Mucosa of descending colon (tissue), 3 donors: Measurements from ENCODE around the gene CAMSAP2. TPM values are rescaled to one million over a fixed set of nuclear protein-coding genes. Genes with fewer than 3 reads are reported as not detected.

ENCODE experiments used
- ATAC-seq: fragments of 200-7000 bp; cut with Tn5 transposase; one replicate; pipeline ENCODE4 v1.9.1; 2020; ENCODE audit warnings: mild to moderate bottlenecking, moderate library complexity
- DNase-seq, 3 donors: peaks; one replicate each; pipeline ENCODE4 v3.0.0-alpha.2; 2020
- H3K36me3 ChIP-seq: fragments of 200-600 bp; one replicate; pipeline ENCODE4 v1.8.0; 2021; ENCODE audit warnings: low read depth, mild to moderate bottlenecking
- H3K4me1 ChIP-seq: fragments of 200-600 bp; one replicate; pipeline ENCODE4 v1.8.0; 2021; ENCODE audit warnings: low read depth, mild to moderate bottlenecking
- H3K4me3 ChIP-seq: fragments of 200-600 bp; one replicate; pipeline ENCODE4 v1.8.0; 2021; ENCODE audit warnings: mild to moderate bottlenecking
- H3K9me3 ChIP-seq: fragments of 200-600 bp; one replicate; pipeline ENCODE4 v1.8.0; 2021; ENCODE audit warnings: mild to moderate bottlenecking
- intact Hi-C, 2 donors: fragments of 100-400 bp; cut with DNase I in 1 of 2; cut with micrococcal nuclease in 1 of 2; formaldehyde crosslinking; loops; one replicate each; pipeline versions ENCODE4 v1.11.0 to v1.11.1; 2022; cut with DNase I, micrococcal nuclease
- total RNA-seq, 3 donors: library from RNA; stranded (reverse); fragmentation: NEBNext Ultra II Directional in 2 of 3; extraction: Animal tissue kit (Norgen Biotek cat#: 25700) in 2 of 3; gene quantifications; one replicate each; pipeline versions ENCODE4 v1.2.1 to v1.2.4, GENCODE V29; 2021 to 2023
- TF ChIP-seq, protein P1 (sequence below): fragments of 200-600 bp; IDR thresholded peaks from one replicate; pipeline ENCODE4 v1.8.0; 2022; ENCODE audit warnings: antibody characterized with exemption, mild to moderate bottlenecking
- donor health status: DM: no; HTN: no; CAD: no; lungs with moderate emphysema.
- donor health status: DM: no; HTN: no; CAD: no.
- donor health status: DM: no; HTN: yes; CAD: no.

CAMSAP2 gene
- total RNA-seq, 3 donors from 2014 or later: 5.0 to 34.0 (median 7.1) TPM

DNA sequence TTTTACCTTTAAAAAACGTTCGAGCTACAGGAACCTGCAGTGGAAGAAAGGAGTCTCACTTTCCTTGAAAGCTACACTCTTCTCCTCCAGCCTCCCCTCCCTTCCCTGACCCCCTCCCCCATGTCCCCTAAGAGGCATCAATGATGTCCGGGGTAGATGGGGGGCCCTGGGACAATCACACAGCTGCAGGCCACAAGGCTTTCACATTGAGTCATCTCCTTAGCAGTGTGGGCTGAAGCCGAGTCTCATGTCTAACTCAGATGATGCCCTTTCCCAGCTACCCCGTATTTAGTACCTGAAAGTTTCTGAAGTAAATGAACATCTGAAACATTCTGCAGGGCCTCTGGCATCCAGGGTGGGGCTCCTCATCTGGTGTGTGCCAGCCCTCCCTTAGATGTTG lies 127.8 kb downstream of the CAMSAP2 start:
- Histone ChIP-seq H3K9me3 (no peaks in the 10 kb centered on the region), H3K4me1 (no peaks in the 10 kb centered on the region), H3K36me3 (no peaks in the 10 kb centered on the region), H3K4me3 (no peak overlapping the region)
- DNase-seq (no peak), ATAC-seq (peak; percentile 54)
- TF ChIP-seq, protein P1, sequence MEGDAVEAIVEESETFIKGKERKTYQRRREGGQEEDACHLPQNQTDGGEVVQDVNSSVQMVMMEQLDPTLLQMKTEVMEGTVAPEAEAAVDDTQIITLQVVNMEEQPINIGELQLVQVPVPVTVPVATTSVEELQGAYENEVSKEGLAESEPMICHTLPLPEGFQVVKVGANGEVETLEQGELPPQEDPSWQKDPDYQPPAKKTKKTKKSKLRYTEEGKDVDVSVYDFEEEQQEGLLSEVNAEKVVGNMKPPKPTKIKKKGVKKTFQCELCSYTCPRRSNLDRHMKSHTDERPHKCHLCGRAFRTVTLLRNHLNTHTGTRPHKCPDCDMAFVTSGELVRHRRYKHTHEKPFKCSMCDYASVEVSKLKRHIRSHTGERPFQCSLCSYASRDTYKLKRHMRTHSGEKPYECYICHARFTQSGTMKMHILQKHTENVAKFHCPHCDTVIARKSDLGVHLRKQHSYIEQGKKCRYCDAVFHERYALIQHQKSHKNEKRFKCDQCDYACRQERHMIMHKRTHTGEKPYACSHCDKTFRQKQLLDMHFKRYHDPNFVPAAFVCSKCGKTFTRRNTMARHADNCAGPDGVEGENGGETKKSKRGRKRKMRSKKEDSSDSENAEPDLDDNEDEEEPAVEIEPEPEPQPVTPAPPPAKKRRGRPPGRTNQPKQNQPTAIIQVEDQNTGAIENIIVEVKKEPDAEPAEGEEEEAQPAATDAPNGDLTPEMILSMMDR: no peak
- intact Hi-C loops: no loop called here

DNA sequence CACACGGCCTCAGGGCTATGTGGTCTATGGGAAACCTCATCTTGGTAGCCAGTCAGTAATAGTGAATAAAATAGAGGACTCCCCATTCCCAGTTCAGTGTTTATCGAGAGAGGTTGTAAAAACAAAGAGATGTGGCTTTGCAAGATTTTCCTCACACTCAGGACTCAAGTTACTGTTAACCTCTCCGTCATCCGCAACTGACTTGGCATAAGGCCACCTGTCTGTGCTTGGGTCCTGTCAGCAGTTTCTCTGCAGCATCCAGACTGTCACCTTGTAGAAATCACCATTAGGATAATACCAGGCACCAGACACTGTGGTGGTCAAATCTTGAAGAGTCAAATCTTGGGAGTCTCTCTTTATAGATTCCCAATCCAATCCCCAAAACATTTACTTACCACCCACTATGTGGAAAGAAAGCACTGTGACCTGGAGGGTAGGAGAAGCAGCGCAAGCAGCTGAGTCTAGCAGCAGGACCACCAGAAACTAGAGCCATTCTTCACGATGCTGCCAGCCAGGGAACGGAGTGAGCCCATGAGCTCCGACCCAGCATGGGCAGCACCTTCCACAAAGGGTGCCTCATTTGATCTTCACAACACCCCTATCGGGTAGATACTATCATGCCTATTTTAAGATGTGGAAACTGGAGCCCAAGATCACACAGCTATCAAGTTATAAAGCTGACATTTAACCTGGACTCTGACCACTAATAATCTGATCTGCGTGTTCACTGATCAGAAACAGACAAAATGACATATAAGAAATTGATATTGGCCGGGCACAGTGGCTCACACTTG lies 128.5 kb downstream of the CAMSAP2 start:
- DNase-seq (no peak), ATAC-seq (no peak)
- intact Hi-C loops: no loop called here
- no peaks in the 10 kb centered on the region for H3K9me3 ChIP-seq
- H3K4me1 ChIP-seq: no peaks in the 10 kb centered on the region
- TF ChIP-seq, protein P1: no peak
- no peaks in the 10 kb centered on the region for H3K36me3 ChIP-seq
- H3K4me3 ChIP-seq: no peak overlapping the region

DNA sequence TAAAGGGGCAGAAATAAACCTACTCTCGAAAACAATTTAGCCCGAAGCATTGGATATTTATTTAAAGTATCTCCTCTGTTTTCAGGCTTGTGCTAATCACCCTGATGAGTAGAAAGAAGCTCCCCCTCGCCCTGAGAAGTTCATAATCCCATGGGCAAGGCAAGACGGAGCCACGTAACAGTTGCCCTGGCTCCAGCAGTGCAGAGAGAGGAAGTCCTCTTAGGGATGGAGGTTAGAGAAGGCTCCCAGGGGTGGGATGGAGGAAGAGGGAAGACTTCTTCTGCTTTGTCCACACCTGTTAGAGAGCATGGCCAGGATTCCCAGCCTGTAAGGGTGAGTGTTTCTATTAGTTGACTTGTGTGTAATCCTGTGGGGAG lies 130.7 kb downstream of the CAMSAP2 start:
- intact Hi-C loops: no loop called here
- no peak for DNase-seq
- no peaks in the 10 kb centered on the region for H3K9me3 ChIP-seq
- no peaks in the 10 kb centered on the region for H3K36me3 ChIP-seq
- TF ChIP-seq, protein P1: no peak
- H3K4me1 ChIP-seq: peaks cover 13% of the 10 kb centered on the region
- no peak for ATAC-seq
- H3K4me3 ChIP-seq: no peak overlapping the region

DNA sequence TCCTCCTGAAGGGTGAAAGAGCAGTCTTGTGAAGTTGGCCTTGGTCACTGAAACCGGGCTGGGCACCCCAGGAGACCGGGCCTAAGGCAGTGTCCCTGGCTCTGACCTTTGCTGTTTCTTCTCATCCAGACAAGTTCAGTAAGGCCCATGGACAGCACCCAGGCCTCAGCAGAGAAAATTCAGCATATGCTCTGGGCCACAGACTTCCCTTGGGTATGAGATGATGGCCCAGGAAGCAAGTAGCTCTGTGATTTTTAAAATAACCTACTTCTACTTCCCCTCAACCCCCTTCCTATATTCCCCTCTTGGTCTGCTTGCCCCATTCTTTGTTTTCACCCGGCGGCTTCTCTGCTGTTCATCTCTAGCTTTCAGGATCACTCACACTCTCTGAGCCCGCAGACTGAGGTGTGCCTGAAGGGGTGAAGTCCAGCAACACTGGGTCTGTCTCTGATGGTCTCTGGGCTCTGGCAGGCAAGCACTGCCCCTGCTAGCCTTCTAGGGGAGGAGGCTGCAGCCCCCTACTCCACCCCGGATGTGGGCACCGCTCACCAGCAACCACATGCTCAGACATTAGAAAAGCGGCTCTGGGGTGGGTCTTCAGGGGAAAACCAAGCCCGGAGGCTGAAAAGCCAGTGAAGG lies 131.2 kb downstream of the CAMSAP2 start:
- intact Hi-C loops: no loop called here
- DNase-seq (no peak), ATAC-seq (peak; percentile 32)
- no peaks in the 10 kb centered on the region for H3K36me3 ChIP-seq
- H3K9me3 ChIP-seq: no peaks in the 10 kb centered on the region
- H3K4me3 ChIP-seq: no peak overlapping the region
- TF ChIP-seq, protein P1: no peak
- H3K4me1 ChIP-seq: peaks cover 13% of the 10 kb centered on the region

DNA sequence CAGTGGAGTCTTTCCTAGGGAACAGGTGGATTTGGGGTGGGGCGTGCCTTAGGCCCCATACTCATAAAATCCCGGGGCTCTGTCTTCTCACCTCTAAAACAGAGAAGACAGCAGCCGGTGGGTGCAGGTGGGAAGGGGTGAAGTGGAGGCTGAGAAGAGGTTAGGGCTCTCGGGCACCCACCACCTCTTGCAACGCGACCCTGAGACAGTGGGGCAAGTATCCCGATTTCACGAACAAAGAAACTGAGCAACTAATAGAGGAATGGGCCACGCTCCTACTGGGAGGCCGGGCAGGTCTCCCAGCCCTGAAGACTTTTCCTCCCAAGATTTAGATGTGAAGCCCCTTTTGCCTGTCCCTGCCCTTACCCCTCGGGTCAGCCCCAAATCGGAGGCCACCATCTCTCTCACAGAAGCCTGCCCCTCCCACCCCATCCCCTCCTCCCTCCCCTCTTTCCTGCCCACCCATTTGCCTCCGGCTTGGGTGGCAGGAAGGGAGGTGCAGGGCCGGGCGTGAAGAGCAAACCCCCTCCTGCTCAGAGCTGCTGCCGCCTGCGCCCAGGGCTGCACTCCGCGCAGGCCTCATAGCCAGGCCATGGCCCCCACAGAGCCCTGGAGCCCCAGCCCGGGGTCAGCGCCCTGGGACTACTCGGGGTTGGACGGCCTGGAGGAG lies 133.9 kb downstream of the CAMSAP2 start, which contains the start of gene GPR25:
GPR25 (plus strand) TSS at position 536 of the 670 bp plus-strand sequence; CDS start at position 593, 57 bp downstream.
- Histone ChIP-seq H3K4me3 (no peak within 1 kb of the TSS), H3K36me3 (no peaks in the 10 kb centered on the region), H3K9me3 (no peaks in the 10 kb centered on the region), H3K4me1 (peaks cover 13% of the 10 kb centered on the region)
- TF ChIP-seq, protein P1: no peak
- DNase-seq: no peak
- intact Hi-C loops: no loop called here
- peak; percentile 19 for ATAC-seq
